IMR-90 (cell line): ENCODE results near the gene DMRT1. TPM values are rescaled to one million over a fixed set of nuclear protein-coding genes. Genes with fewer than 3 reads are reported as not detected.

ENCODE experiments used
- ATAC-seq: fragments of 200-7000 bp; cut with Tn5 transposase; 2 replicates; pipeline ENCODE4 v1.9.1; 2020; ENCODE audit warnings: low read depth, mild to moderate bottlenecking, moderate library complexity
- BruUV-seq: library from RNA; stranded (reverse); fragments of 400-500 nt; replicated peaks from 2 replicates; lab custom pipeline; 2021; lab: Mats Ljungman, UMichigan
- CTCF ChIA-PET: fragments of 300-600 bp; formaldehyde crosslinking; extraction: SDS; loops from one replicate; lab custom pipeline; 2021; ENCODE audit warnings: antibody characterized with exemption; lab: Yijun Ruan, JAX
- POLR2A ChIA-PET: fragments of 300-600 bp; sonication (Branson Sonifier 250); formaldehyde crosslinking; loops from one replicate; lab custom pipeline; 2022; ENCODE audit warnings: antibody characterized with exemption; ENCODE audit not compliant: unreplicated experiment; lab: Charles Lee
- DNase-seq: peaks from one replicate; pipeline ENCODE4 v3.0.0; 2013
- H2AFZ ChIP-seq: replicated peaks from 2 replicates; pipeline ENCODE3; 2013; ENCODE audit warnings: low read length, mild to moderate bottlenecking; ENCODE audit not compliant: poor library complexity
- H2AK5ac ChIP-seq: 2 replicates; pipeline ENCODE4 v1.6.1; 2013; ENCODE audit warnings: low read depth, low read length, inconsistent platforms
- H2AK9ac ChIP-seq: replicated peaks from 2 replicates; pipeline ENCODE3; 2013; ENCODE audit warnings: mild to moderate bottlenecking, low read depth, low read length, moderate library complexity; ENCODE audit not compliant: poor library complexity
- H2BK120ac ChIP-seq: 2 replicates; pipeline ENCODE4 v1.6.1; 2013; ENCODE audit warnings: low read depth, low read length, inconsistent platforms
- H2BK15ac ChIP-seq: 3 replicates; pipeline ENCODE4 v1.6.1; 2013; ENCODE audit warnings: low read depth, low read length, inconsistent platforms
- H2BK20ac ChIP-seq: 2 replicates; pipeline ENCODE4 v1.6.1; 2013; ENCODE audit warnings: low read depth, mild to moderate bottlenecking, inconsistent platforms, low read length, moderate library complexity
- H2BK5ac ChIP-seq: 2 replicates; pipeline ENCODE4 v1.6.1; 2013; ENCODE audit warnings: mild to moderate bottlenecking, low read depth, low read length, inconsistent platforms; ENCODE audit not compliant: poor library complexity, severe bottlenecking
- H3K14ac ChIP-seq: replicated peaks from 2 replicates; pipeline ENCODE4 v1.6.1; 2013; ENCODE audit warnings: low read depth, low read length, inconsistent platforms
- H3K18ac ChIP-seq: 2 replicates; pipeline ENCODE4 v1.6.1; 2013; ENCODE audit warnings: low read depth, low read length, control low read depth
- H3K23ac ChIP-seq: 2 replicates; pipeline ENCODE4 v1.6.1; 2013; ENCODE audit warnings: low read depth, low read length, inconsistent platforms
- H3K27ac ChIP-seq: 2 replicates; pipeline ENCODE4 v1.5.1; 2013; ENCODE audit warnings: mild to moderate bottlenecking, control low read depth, low read length; ENCODE audit not compliant: insufficient read depth
- H3K27me3 ChIP-seq: 2 replicates; pipeline ENCODE4 v1.6.1; 2013; ENCODE audit warnings: low read length; ENCODE audit not compliant: control insufficient read depth, insufficient read depth
- H3K36me3 ChIP-seq: 2 replicates; pipeline ENCODE4 v1.6.1; 2013; ENCODE audit warnings: low read length, mixed read lengths; ENCODE audit not compliant: control insufficient read depth, insufficient read depth
- H3K4ac ChIP-seq: 2 replicates; pipeline ENCODE4 v1.6.1; 2013; ENCODE audit warnings: low read depth, low read length, inconsistent platforms
- H3K4me1 ChIP-seq: 2 replicates; pipeline ENCODE4 v1.6.1; 2013; ENCODE audit warnings: low read length, mixed read lengths; ENCODE audit not compliant: control insufficient read depth, insufficient read depth
- H3K4me2 ChIP-seq: 2 replicates; pipeline ENCODE4 v1.6.1; 2013; ENCODE audit warnings: low read depth, mild to moderate bottlenecking, control low read depth, low read length, moderate library complexity
- H3K4me3 ChIP-seq: 2 replicates; pipeline ENCODE4 v1.5.1; 2013; ENCODE audit warnings: low read depth, mild to moderate bottlenecking, control low read depth, low read length, moderate library complexity; ENCODE audit not compliant: insufficient read depth
- H3K56ac ChIP-seq: 2 replicates; pipeline ENCODE4 v1.6.1; 2013; ENCODE audit warnings: low read length, inconsistent platforms; ENCODE audit not compliant: insufficient read depth; ENCODE audit errors: extremely low read depth
- H3K79me1 ChIP-seq, 2 experiments: 2 replicates each; pipeline ENCODE4 v1.6.1; 2013; ENCODE audit warnings: low read length in 2 of 2, inconsistent platforms in 1 of 2, low read depth in 1 of 2
- H3K9ac ChIP-seq: 2 replicates; pipeline ENCODE4 v1.6.1; 2013; ENCODE audit warnings: low read depth, low read length, control low read depth
- H3K9me1 ChIP-seq: 2 replicates; pipeline ENCODE4 v1.6.1; 2013; ENCODE audit warnings: low read length, inconsistent platforms; ENCODE audit not compliant: insufficient read depth
- H3K9me3 ChIP-seq: 2 replicates; pipeline ENCODE4 v1.6.1; 2013; ENCODE audit warnings: low read length; ENCODE audit not compliant: control insufficient read depth, insufficient read depth
- H4K20me1 ChIP-seq: 2 replicates; pipeline ENCODE4 v1.6.1; 2013; ENCODE audit warnings: low read length, inconsistent platforms; ENCODE audit not compliant: insufficient read depth
- H4K5ac ChIP-seq: 2 replicates; pipeline ENCODE4 v1.6.1; 2013; ENCODE audit warnings: mild to moderate bottlenecking, low read depth, low read length, control low read depth
- H4K8ac ChIP-seq, 2 experiments: 2 replicates each; pipeline ENCODE4 v1.6.1; 2013; ENCODE audit warnings: low read depth in 2 of 2, low read length in 2 of 2, control low read depth in 1 of 2, inconsistent platforms in 1 of 2
- H4K91ac ChIP-seq: 2 replicates; pipeline ENCODE4 v1.6.1; 2013; ENCODE audit warnings: low read depth, low read length, inconsistent platforms; ENCODE audit not compliant: insufficient read depth
- BHLHE40 ChIP-seq: fragments of 150-350 bp; IDR thresholded peaks from 2 replicates; pipeline ENCODE4 v1.6.1; 2016; ENCODE audit warnings: mild to moderate bottlenecking, low read depth, low read length
- CEBPB ChIP-seq: IDR thresholded peaks from 2 replicates; pipeline ENCODE4 v1.6.1; 2012; ENCODE audit warnings: low read depth, low read length, improper control_type of control experiment
- CHD1 ChIP-seq: IDR thresholded peaks from 2 replicates; pipeline ENCODE4 v1.6.1; 2012; ENCODE audit warnings: low read depth, low read length, improper control_type of control experiment
- FOS ChIP-seq: fragments of 150-350 bp; IDR thresholded peaks from 2 replicates; pipeline ENCODE4 v1.6.1; 2016; ENCODE audit warnings: low read depth, low read length
- MAFK ChIP-seq: IDR thresholded peaks from 2 replicates; pipeline ENCODE4 v1.6.1; 2012; ENCODE audit warnings: low read depth, low read length, improper control_type of control experiment
- MAZ ChIP-seq: IDR thresholded peaks from 2 replicates; pipeline ENCODE4 v1.6.1; 2012; ENCODE audit warnings: low read depth, mild to moderate bottlenecking, low read length, improper control_type of control experiment, moderate library complexity, borderline replicate concordance
- NFE2L2 ChIP-seq: fragments of 150-350 bp; IDR thresholded peaks from 2 replicates; pipeline ENCODE4 v1.6.1; 2016; ENCODE audit warnings: low read depth, mild to moderate bottlenecking, low read length
- RCOR1 ChIP-seq: IDR thresholded peaks from 2 replicates; pipeline ENCODE4 v1.6.1; 2012; ENCODE audit warnings: mild to moderate bottlenecking, low read length, improper control_type of control experiment; ENCODE audit not compliant: insufficient replicate concordance
- SMC3 ChIP-seq: fragments of 150-350 bp; IDR thresholded peaks from 2 replicates; pipeline ENCODE4 v1.6.1; 2016; ENCODE audit warnings: low read depth, mild to moderate bottlenecking, antibody characterized with exemption, low read length, moderate library complexity
- WGBS, 2 experiments: methylation state at CpG; one replicate each; pipeline versions ENCODE4 v1.1.5 to v1.1.7; 2013; ENCODE audit warnings: missing lambda C conversion rate in 2 of 2; ENCODE audit not compliant: insufficient read length in 1 of 2; ENCODE audit errors: extremely low coverage in 2 of 2; 5-methylcytosine and 5-hydroxymethylcytosine counted together
- dilution Hi-C: fragments of 300-500 bp; cut with HindIII; formaldehyde crosslinking; loops from one replicate; pipeline ENCODE4 v1.14.3; 2018; ENCODE audit warnings: low sequenced_read_pairs; ENCODE audit not compliant: unreplicated experiment
- in situ Hi-C: fragments of 300-500 bp; cut with MboI; formaldehyde crosslinking; loops from 3 replicates; pipeline ENCODE4 v1.14.3; 2019; ENCODE audit warnings: low sequenced_read_pairs, inconsistent platforms, mixed read lengths
- intact Hi-C: fragments of 100-400 bp; cut with micrococcal nuclease; formaldehyde crosslinking; loops from 2 replicates; pipeline ENCODE4 v1.10.0; 2022
- polyA plus RNA-seq, 3 experiments: library from polyadenylated mRNA; depleted of rRNA; stranded (reverse); fragments of >200 nt; gene quantifications; 2 replicates each; pipeline ENCODE4 v1.2.3, GENCODE V29; 2012; ENCODE audit warnings: low replicate concordance in 1 of 3
- total RNA-seq: library from RNA; depleted of rRNA; stranded (reverse); fragments of >200 nt; gene quantifications from 2 replicates; pipeline ENCODE4 v1.2.3, GENCODE V29; 2012
- TF ChIP-seq, protein P1 (sequence below): fragments of 150-350 bp; IDR thresholded peaks from 2 replicates; pipeline ENCODE4 v1.6.1; 2016; ENCODE audit warnings: low read depth, mild to moderate bottlenecking, low read length, moderate library complexity, borderline replicate concordance
- TF ChIP-seq, protein P2 (sequence below): fragments of 150-350 bp; IDR thresholded peaks from 2 replicates; pipeline ENCODE4 v1.6.1; 2017; ENCODE audit warnings: mild to moderate bottlenecking, antibody characterized with exemption, low read length, low read depth
- TF ChIP-seq, protein P3 (sequence below): conservative IDR thresholded peaks from 2 replicates; pipeline ENCODE4 v1.5.1; 2012; ENCODE audit warnings: mild to moderate bottlenecking, low read depth, low read length, improper control_type of control experiment

DMRT1 gene
- total and polyA plus RNA-seq, 2 of the 4 experiments (the other 2 are of a cell fraction): not detected

DNA sequence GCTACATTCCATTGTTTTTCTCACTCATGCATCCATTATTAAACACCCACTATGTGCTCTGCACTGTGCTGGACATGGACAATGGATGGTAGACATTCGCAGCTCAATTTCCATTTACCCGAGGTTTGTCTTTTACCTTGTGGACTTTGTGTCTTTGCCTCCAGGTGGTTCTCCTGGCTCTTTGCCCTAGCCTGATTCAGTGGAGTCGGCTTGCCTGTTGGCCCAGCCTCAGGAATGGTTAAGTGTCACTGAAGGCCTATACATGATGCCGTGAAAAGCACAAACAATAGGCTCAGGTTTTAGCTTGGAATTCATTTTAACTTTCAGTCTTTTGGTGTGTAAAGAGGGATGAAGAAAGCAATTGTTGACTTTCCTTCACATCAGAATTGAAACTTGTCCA lies 118.4 kb downstream of the DMRT1 start:
- no peak overlapping the region for H2AK5ac ChIP-seq
- no peak overlapping the region for H2AK9ac ChIP-seq
- H2BK15ac ChIP-seq: no peak overlapping the region
- ATAC-seq: no peak
- H3K23ac ChIP-seq: no peak overlapping the region
- no peak overlapping the region for H2BK120ac ChIP-seq
- H3K27ac ChIP-seq: no peak overlapping the region
- BruUV-seq: no TSS peak
- H3K9me3 ChIP-seq: no peaks in the 10 kb centered on the region
- H4K91ac ChIP-seq: no peak overlapping the region
- WGBS, 2 experiments: 67% methylated on average over 3 of the region's 4 CpGs; no CpG with 5 or more reads in 1 of the 2 experiments
- H3K9me1 ChIP-seq: no peaks in the 10 kb centered on the region
- in situ Hi-C loops (no loop called here), dilution Hi-C loops (no loop called here), intact Hi-C loops (no loop called here)
- H3K79me1 ChIP-seq: no peaks in the 10 kb centered on the region
- H3K4ac ChIP-seq: no peak overlapping the region
- TF ChIP-seq NFE2L2 (no peak), CHD1 (no peak), SMC3 (no peak), MAZ (no peak), RCOR1 (no peak), MAFK (no peak), FOS (no peak), CEBPB (no peak), BHLHE40 (no peak)
- TF ChIP-seq, protein P1, sequence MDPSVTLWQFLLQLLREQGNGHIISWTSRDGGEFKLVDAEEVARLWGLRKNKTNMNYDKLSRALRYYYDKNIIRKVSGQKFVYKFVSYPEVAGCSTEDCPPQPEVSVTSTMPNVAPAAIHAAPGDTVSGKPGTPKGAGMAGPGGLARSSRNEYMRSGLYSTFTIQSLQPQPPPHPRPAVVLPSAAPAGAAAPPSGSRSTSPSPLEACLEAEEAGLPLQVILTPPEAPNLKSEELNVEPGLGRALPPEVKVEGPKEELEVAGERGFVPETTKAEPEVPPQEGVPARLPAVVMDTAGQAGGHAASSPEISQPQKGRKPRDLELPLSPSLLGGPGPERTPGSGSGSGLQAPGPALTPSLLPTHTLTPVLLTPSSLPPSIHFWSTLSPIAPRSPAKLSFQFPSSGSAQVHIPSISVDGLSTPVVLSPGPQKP: no peak
- TF ChIP-seq, protein P2, sequence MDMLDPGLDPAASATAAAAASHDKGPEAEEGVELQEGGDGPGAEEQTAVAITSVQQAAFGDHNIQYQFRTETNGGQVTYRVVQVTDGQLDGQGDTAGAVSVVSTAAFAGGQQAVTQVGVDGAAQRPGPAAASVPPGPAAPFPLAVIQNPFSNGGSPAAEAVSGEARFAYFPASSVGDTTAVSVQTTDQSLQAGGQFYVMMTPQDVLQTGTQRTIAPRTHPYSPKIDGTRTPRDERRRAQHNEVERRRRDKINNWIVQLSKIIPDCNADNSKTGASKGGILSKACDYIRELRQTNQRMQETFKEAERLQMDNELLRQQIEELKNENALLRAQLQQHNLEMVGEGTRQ: no peak
- TF ChIP-seq, protein P3, sequence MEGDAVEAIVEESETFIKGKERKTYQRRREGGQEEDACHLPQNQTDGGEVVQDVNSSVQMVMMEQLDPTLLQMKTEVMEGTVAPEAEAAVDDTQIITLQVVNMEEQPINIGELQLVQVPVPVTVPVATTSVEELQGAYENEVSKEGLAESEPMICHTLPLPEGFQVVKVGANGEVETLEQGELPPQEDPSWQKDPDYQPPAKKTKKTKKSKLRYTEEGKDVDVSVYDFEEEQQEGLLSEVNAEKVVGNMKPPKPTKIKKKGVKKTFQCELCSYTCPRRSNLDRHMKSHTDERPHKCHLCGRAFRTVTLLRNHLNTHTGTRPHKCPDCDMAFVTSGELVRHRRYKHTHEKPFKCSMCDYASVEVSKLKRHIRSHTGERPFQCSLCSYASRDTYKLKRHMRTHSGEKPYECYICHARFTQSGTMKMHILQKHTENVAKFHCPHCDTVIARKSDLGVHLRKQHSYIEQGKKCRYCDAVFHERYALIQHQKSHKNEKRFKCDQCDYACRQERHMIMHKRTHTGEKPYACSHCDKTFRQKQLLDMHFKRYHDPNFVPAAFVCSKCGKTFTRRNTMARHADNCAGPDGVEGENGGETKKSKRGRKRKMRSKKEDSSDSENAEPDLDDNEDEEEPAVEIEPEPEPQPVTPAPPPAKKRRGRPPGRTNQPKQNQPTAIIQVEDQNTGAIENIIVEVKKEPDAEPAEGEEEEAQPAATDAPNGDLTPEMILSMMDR: no peak
- no peaks in the 10 kb centered on the region for H3K36me3 ChIP-seq
- no peak overlapping the region for H4K5ac ChIP-seq
- CTCF ChIA-PET: no interaction called here
- H3K18ac ChIP-seq: no peak overlapping the region
- DNase-seq: no peak
- H3K9ac ChIP-seq: no peak overlapping the region
- H3K14ac ChIP-seq: no peak overlapping the region
- no peak overlapping the region for H2BK20ac ChIP-seq
- no peak overlapping the region for H3K4me3 ChIP-seq
- H4K20me1 ChIP-seq: no peaks in the 10 kb centered on the region
- no peak overlapping the region for H2AFZ ChIP-seq
- H4K8ac ChIP-seq: no peak overlapping the region
- H3K4me1 ChIP-seq: no peaks in the 10 kb centered on the region
- no peak overlapping the region for H3K56ac ChIP-seq
- H3K27me3 ChIP-seq: no peaks in the 10 kb centered on the region; the same call in none of the 2 replicates
- H2BK5ac ChIP-seq: no peak overlapping the region
- no peak overlapping the region for H3K4me2 ChIP-seq
- POLR2A ChIA-PET: no interaction called here
